GM12878 (cell line): Measurements from ENCODE around the gene AZGP1.

ENCODE experiments used
- BRCA1 ChIP-seq: IDR thresholded peaks from 2 replicates; pipeline ENCODE4 v1.6.1; 2011; ENCODE audit warnings: low read depth, low read length, improper control_type of control experiment
- EZH2 ChIP-seq: IDR thresholded peaks from 2 replicates; pipeline ENCODE4 v1.6.1; 2012; ENCODE audit warnings: low read depth, mild to moderate bottlenecking, control low read depth, inconsistent platforms, low read length, borderline replicate concordance; ENCODE audit not compliant: control insufficient read depth
- GABPA ChIP-seq: IDR thresholded peaks from 2 replicates; pipeline ENCODE4 v1.6.1; 2014; ENCODE audit warnings: antibody characterized with exemption, low read depth, mild to moderate bottlenecking, inconsistent platforms
- POLR2AphosphoS5 ChIP-seq: IDR thresholded peaks from 2 replicates; pipeline ENCODE4 v1.6.1; 2011; ENCODE audit warnings: mild to moderate bottlenecking, low read length, inconsistent platforms
- TF ChIP-seq, protein P1 (sequence below): fragments of 450-650 bp; IDR thresholded peaks from 2 replicates; pipeline ENCODE4 v1.6.1; 2017; ENCODE audit warnings: mild to moderate bottlenecking
- TF ChIP-seq, protein P2 (sequence below), 3 experiments: IDR thresholded peaks in 2 of 3; conservative IDR thresholded peaks in 1 of 3; 2 replicates each; pipeline ENCODE4 v1.5.1; 2011; ENCODE audit warnings: low read depth in 3 of 3, low read length in 3 of 3, mild to moderate bottlenecking in 3 of 3, control low read depth in 2 of 3, moderate library complexity in 2 of 3, inconsistent platforms in 1 of 3, mixed read lengths in 1 of 3; ENCODE audit not compliant: control insufficient read depth in 2 of 3, insufficient read depth in 1 of 3; ENCODE audit errors: extremely low read depth in 1 of 3
- TF ChIP-seq, protein P3 (sequence below): fragments of 450-650 bp; formaldehyde crosslinking; IDR thresholded peaks from 2 replicates; pipeline ENCODE4 v1.4.0; 2020; ENCODE audit warnings: mild to moderate bottlenecking, moderate library complexity

DNA sequence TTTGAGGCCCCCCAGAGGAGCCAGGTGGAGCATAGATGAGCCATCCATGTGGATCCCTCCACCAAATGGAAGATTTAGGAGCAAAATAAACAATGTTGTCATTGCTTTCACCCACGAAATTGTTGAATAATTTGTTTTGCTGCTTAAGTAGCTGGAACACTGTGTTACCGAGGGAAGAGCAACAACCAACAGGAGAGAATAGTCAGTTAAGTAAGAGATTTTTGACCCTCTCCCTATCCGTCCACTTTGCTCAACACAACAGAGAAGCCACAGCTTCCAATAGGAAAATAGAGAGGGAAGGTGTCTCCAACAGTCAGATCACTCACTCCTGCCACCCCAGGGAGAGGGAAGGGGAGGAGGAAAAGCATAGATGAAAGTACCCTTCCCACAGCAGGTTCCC is 35.7 kb upstream of the AZGP1 start:
- TF ChIP-seq, protein P1, sequence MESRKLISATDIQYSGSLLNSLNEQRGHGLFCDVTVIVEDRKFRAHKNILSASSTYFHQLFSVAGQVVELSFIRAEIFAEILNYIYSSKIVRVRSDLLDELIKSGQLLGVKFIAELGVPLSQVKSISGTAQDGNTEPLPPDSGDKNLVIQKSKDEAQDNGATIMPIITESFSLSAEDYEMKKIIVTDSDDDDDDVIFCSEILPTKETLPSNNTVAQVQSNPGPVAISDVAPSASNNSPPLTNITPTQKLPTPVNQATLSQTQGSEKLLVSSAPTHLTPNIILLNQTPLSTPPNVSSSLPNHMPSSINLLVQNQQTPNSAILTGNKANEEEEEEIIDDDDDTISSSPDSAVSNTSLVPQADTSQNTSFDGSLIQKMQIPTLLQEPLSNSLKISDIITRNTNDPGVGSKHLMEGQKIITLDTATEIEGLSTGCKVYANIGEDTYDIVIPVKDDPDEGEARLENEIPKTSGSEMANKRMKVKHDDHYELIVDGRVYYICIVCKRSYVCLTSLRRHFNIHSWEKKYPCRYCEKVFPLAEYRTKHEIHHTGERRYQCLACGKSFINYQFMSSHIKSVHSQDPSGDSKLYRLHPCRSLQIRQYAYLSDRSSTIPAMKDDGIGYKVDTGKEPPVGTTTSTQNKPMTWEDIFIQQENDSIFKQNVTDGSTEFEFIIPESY = no peak
- TF ChIP-seq, protein P2, sequence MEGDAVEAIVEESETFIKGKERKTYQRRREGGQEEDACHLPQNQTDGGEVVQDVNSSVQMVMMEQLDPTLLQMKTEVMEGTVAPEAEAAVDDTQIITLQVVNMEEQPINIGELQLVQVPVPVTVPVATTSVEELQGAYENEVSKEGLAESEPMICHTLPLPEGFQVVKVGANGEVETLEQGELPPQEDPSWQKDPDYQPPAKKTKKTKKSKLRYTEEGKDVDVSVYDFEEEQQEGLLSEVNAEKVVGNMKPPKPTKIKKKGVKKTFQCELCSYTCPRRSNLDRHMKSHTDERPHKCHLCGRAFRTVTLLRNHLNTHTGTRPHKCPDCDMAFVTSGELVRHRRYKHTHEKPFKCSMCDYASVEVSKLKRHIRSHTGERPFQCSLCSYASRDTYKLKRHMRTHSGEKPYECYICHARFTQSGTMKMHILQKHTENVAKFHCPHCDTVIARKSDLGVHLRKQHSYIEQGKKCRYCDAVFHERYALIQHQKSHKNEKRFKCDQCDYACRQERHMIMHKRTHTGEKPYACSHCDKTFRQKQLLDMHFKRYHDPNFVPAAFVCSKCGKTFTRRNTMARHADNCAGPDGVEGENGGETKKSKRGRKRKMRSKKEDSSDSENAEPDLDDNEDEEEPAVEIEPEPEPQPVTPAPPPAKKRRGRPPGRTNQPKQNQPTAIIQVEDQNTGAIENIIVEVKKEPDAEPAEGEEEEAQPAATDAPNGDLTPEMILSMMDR (IDR thresholded peaks at IDR 0.05 in 2 of 3, conservative IDR thresholded peaks at IDR 0.05 in 1 of 3; ENCODE audit: control insufficient read depth in 2 of 3, extremely low read depth in 1 of 3, insufficient read depth in 1 of 3, low read depth in 3 of 3, low read length in 3 of 3) = no peak
- no peak for TF ChIP-seq EZH2
- no peak for TF ChIP-seq GABPA
- TF ChIP-seq BRCA1 = no peak
- TF ChIP-seq, protein P3, sequence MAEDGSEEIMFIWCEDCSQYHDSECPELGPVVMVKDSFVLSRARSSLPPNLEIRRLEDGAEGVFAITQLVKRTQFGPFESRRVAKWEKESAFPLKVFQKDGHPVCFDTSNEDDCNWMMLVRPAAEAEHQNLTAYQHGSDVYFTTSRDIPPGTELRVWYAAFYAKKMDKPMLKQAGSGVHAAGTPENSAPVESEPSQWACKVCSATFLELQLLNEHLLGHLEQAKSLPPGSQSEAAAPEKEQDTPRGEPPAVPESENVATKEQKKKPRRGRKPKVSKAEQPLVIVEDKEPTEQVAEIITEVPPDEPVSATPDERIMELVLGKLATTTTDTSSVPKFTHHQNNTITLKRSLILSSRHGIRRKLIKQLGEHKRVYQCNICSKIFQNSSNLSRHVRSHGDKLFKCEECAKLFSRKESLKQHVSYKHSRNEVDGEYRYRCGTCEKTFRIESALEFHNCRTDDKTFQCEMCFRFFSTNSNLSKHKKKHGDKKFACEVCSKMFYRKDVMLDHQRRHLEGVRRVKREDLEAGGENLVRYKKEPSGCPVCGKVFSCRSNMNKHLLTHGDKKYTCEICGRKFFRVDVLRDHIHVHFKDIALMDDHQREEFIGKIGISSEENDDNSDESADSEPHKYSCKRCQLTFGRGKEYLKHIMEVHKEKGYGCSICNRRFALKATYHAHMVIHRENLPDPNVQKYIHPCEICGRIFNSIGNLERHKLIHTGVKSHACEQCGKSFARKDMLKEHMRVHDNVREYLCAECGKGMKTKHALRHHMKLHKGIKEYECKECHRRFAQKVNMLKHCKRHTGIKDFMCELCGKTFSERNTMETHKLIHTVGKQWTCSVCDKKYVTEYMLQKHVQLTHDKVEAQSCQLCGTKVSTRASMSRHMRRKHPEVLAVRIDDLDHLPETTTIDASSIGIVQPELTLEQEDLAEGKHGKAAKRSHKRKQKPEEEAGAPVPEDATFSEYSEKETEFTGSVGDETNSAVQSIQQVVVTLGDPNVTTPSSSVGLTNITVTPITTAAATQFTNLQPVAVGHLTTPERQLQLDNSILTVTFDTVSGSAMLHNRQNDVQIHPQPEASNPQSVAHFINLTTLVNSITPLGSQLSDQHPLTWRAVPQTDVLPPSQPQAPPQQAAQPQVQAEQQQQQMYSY (CRISPR knock-in tag) = no peak
- no peak for TF ChIP-seq POLR2AphosphoS5
